Measurements from ENCODE around the gene PIEZO1. TPM values are rescaled to one million over a fixed set of nuclear protein-coding genes. Genes with fewer than 3 reads are reported as not detected.

The PIEZO1 gene
- total RNA-seq, 5 donors from 2014 or later (not counting 1 experiment from before 2014, with no cell fraction given) = 139 to 274 (median 240) TPM

GRCh38 chr16:88678224-88678979 lies 106.6 kb downstream of the PIEZO1 start:
- no peak overlapping the region for H3K4me3 Mint-ChIP-seq
- H3K36me3 Mint-ChIP-seq = no peaks in the 10 kb centered on the region

DNA sequence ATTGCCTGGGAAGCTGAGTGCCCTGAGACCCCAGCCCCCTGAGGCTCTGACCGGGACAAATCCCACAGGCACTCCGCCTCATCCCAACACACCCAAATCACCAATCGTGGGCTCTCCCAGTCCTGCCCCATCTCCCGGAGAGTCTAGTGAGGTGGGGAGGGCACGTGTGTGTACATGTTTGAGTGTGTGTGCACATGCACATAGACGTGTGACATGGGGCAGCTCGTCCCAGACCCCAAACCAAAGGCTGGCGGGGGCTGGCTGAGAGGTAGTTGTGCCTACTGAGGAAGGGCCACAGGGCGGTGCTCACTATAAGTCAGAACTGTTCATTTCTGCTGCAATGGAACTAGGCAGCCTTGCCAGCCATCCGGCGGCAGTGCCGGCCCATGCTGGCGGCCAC lies 107.3 kb downstream of the PIEZO1 start:
- WGBS (ENCODE audit: insufficient coverage) = 72% methylated on average over 10 of the region's 13 CpGs
- DNase-seq (no peak), ATAC-seq (replicated peaks in 1 of 4) (no peak)
- peaks cover 32 to 52% of the 10 kb centered on the region in 2 donors for H3K36me3 ChIP-seq (ENCODE audit: control insufficient read depth in 2 of 2, extremely low read depth in 1 of 2, insufficient read depth in 1 of 2, low read length in 1 of 2)
- Mint-ChIP-seq H3K4me1 (peaks cover 19 to 22% (median 21%) of the 10 kb centered on the region in 3 donors), H3K9me3 (no peaks in the 10 kb centered on the region), H3K4me3 (no peak overlapping the region), H3K27me3 (no peaks in the 10 kb centered on the region), H3K36me3 (no peaks in the 10 kb centered on the region), H3K27ac (no peak overlapping the region)
- POLR2A ChIA-PET = no interaction called here
- H3K9me3 ChIP-seq = no peaks in the 10 kb centered on the region
- H3K4me3 ChIP-seq (ENCODE audit: control insufficient read depth in 1 of 2, extremely low read depth in 1 of 2, low read length in 1 of 2) = no peak overlapping the region
- H3K27me3 ChIP-seq (replicated peaks in 1 of 2; ENCODE audit: control insufficient read depth in 2 of 2, extremely low read depth in 1 of 2, insufficient read depth in 2 of 2, low read length in 1 of 2) = no peaks in the 10 kb centered on the region
- H3K4me1 ChIP-seq (ENCODE audit: control insufficient read depth in 1 of 2, extremely low read depth in 1 of 2, insufficient read depth in 2 of 2, low read length in 2 of 2) = peaks cover 11 to 34% of the 10 kb centered on the region in 2 experiments
- CTCF ChIA-PET = no interaction called here
- H3K27ac ChIP-seq (ENCODE audit: low read length) = no peak overlapping the region

More at GRCh38 chr16:88678224-88678979, 106.6 kb downstream of the PIEZO1 start:
- Mint-ChIP-seq H3K27me3 (no peaks in the 10 kb centered on the region), H3K27ac (no peak overlapping the region), H3K9me3 (no peaks in the 10 kb centered on the region), H3K4me1 (peaks cover 24 to 25% (median 25%) of the 10 kb centered on the region in 3 donors)
- H3K36me3 ChIP-seq (ENCODE audit: control insufficient read depth in 2 of 2, extremely low read depth in 1 of 2, insufficient read depth in 1 of 2, low read length in 1 of 2) = peaks cover 32 to 52% of the 10 kb centered on the region in 2 donors
- POLR2A ChIA-PET = no interaction called here
- H3K4me3 ChIP-seq (ENCODE audit: control insufficient read depth in 1 of 2, extremely low read depth in 1 of 2, low read length in 1 of 2) = no peak overlapping the region
- CTCF ChIA-PET = no interaction called here
- no peak overlapping the region for H3K27ac ChIP-seq (ENCODE audit: low read length)
- peaks cover 11 to 40% of the 10 kb centered on the region in 2 experiments for H3K4me1 ChIP-seq (ENCODE audit: control insufficient read depth in 1 of 2, extremely low read depth in 1 of 2, insufficient read depth in 2 of 2, low read length in 2 of 2)
- no peaks in the 10 kb centered on the region for H3K9me3 ChIP-seq
- DNase-seq (no peak), ATAC-seq (replicated peaks in 1 of 4) (no peak)
- WGBS (ENCODE audit: insufficient coverage) = 91% methylated on average over 27 of the region's 32 CpGs
- no peaks in the 10 kb centered on the region for H3K27me3 ChIP-seq (replicated peaks in 1 of 2; ENCODE audit: control insufficient read depth in 2 of 2, extremely low read depth in 1 of 2, insufficient read depth in 2 of 2, low read length in 1 of 2)

GRCh38 chr16:88676502-88677242 lies 108.3 kb downstream of the PIEZO1 start:
- Histone ChIP-seq H3K4me3 (ENCODE audit: control insufficient read depth in 1 of 2, extremely low read depth in 1 of 2, low read length in 1 of 2) (no peak overlapping the region), H3K27ac (ENCODE audit: low read length) (no peak overlapping the region), H3K9me3 (no peaks in the 10 kb centered on the region), H3K36me3 (ENCODE audit: control insufficient read depth in 2 of 2, extremely low read depth in 1 of 2, insufficient read depth in 1 of 2, low read length in 1 of 2) (peaks cover 35 to 52% of the 10 kb centered on the region in 2 donors), H3K27me3 (replicated peaks in 1 of 2; ENCODE audit: control insufficient read depth in 2 of 2, extremely low read depth in 1 of 2, insufficient read depth in 2 of 2, low read length in 1 of 2) (no peaks in the 10 kb centered on the region), H3K4me1 (ENCODE audit: control insufficient read depth in 1 of 2, extremely low read depth in 1 of 2, insufficient read depth in 2 of 2, low read length in 2 of 2) (peaks cover 10 to 25% of the 10 kb centered on the region in 2 experiments)
- no peak overlapping the region for H3K4me3 Mint-ChIP-seq
- ATAC-seq (replicated peaks in 1 of 4) = no peak
- CTCF ChIA-PET = no interaction called here
- H3K9me3 Mint-ChIP-seq = no peaks in the 10 kb centered on the region
- 93% methylated on average over 13 of the region's 22 CpGs for WGBS (ENCODE audit: insufficient coverage)
- H3K36me3 Mint-ChIP-seq = no peaks in the 10 kb centered on the region
- H3K27me3 Mint-ChIP-seq = no peaks in the 10 kb centered on the region
- DNase-seq = no peak
- peaks cover 9 to 13% (median 12%) of the 10 kb centered on the region in 3 donors for H3K4me1 Mint-ChIP-seq
- POLR2A ChIA-PET = no interaction called here
- no peak overlapping the region for H3K27ac Mint-ChIP-seq

DNA sequence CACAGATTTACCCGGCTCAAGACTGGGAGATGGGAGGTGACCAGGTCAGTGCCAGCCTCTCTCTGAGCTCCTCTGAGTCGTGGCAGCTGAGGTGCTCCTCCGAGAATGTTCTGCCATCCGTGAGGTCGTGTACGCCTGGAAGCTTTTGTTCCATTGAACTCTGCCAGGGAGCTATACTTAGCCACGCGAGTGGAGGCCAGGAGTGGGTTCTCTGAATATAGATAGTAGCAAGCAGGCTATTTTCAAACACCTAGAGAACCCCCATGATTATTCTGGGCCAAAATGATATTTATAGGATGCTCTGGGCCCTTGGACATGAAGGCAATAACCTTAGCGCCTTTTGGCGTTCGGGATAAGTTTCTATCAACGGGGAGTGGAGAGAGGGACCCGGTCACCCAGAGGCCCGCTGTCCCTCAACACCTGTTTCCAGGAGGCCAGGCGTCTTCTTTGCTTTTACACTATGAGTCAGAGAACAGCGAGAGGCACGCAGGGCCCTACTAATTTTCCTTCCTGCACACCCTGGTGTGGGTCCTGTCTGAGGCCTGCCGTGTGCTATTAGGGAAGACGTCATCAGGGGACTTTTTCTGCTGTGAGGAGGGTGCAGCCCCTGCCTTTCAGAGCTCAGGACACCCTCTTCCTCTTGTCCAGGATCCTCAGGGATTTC lies 111.2 kb downstream of the PIEZO1 start:
- no peaks in the 10 kb centered on the region for H3K36me3 Mint-ChIP-seq
- 87% methylated on average over 9 of the region's 19 CpGs for WGBS (ENCODE audit: insufficient coverage)
- no peak overlapping the region for H3K4me3 Mint-ChIP-seq
- H3K27ac Mint-ChIP-seq = no peak overlapping the region
- no peaks in the 10 kb centered on the region for H3K4me1 Mint-ChIP-seq
- ChIA-PET POLR2A (no interaction called here), CTCF (no interaction called here)
- H3K4me1 ChIP-seq (ENCODE audit: control insufficient read depth in 1 of 2, extremely low read depth in 1 of 2, insufficient read depth in 2 of 2, low read length in 2 of 2) = peaks cover 0 to 6% of the 10 kb centered on the region in 2 experiments
- H3K9me3 Mint-ChIP-seq = no peaks in the 10 kb centered on the region
- no peaks in the 10 kb centered on the region for H3K9me3 ChIP-seq
- no peak overlapping the region for H3K4me3 ChIP-seq (ENCODE audit: control insufficient read depth in 1 of 2, extremely low read depth in 1 of 2, low read length in 1 of 2)
- no peaks in the 10 kb centered on the region for H3K27me3 ChIP-seq (replicated peaks in 1 of 2; ENCODE audit: control insufficient read depth in 2 of 2, extremely low read depth in 1 of 2, insufficient read depth in 2 of 2, low read length in 1 of 2)
- no peak for DNase-seq
- no peaks in the 10 kb centered on the region for H3K27me3 Mint-ChIP-seq
- no peak for ATAC-seq (replicated peaks in 1 of 4)
- H3K36me3 ChIP-seq (ENCODE audit: control insufficient read depth in 2 of 2, extremely low read depth in 1 of 2, insufficient read depth in 1 of 2, low read length in 1 of 2) = peaks cover 29 to 36% of the 10 kb centered on the region in 2 donors
- no peak overlapping the region for H3K27ac ChIP-seq (ENCODE audit: low read length)

GRCh38 chr16:88672776-88673175 lies 112.2 kb downstream of the PIEZO1 start:
- ChIA-PET POLR2A (no interaction called here), CTCF (interaction anchor here in 1 of 2 donors (0.7 kb wide), 1 partner anchor 87 kb away, joined by 3 read pairs; no protein-coding TSS in a partner anchor)
- no peak overlapping the region for H3K27ac ChIP-seq (ENCODE audit: low read length)

GRCh38 chr16:88671806-88672205 lies 113.2 kb downstream of the PIEZO1 start:
- Histone ChIP-seq H3K4me1 (ENCODE audit: control insufficient read depth in 1 of 2, extremely low read depth in 1 of 2, insufficient read depth in 2 of 2, low read length in 2 of 2) (no peaks in the 10 kb centered on the region), H3K36me3 (ENCODE audit: control insufficient read depth in 2 of 2, extremely low read depth in 1 of 2, insufficient read depth in 1 of 2, low read length in 1 of 2) (peaks cover 15 to 19% of the 10 kb centered on the region in 2 donors), H3K27ac (ENCODE audit: low read length) (no peak overlapping the region), H3K4me3 (ENCODE audit: control insufficient read depth in 1 of 2, extremely low read depth in 1 of 2, low read length in 1 of 2) (no peak overlapping the region), H3K27me3 (replicated peaks in 1 of 2; ENCODE audit: control insufficient read depth in 2 of 2, extremely low read depth in 1 of 2, insufficient read depth in 2 of 2, low read length in 1 of 2) (no peaks in the 10 kb centered on the region), H3K9me3 (no peaks in the 10 kb centered on the region)
- Mint-ChIP-seq H3K9me3 (no peaks in the 10 kb centered on the region), H3K4me1 (no peaks in the 10 kb centered on the region), H3K27ac (no peak overlapping the region), H3K4me3 (no peak overlapping the region), H3K27me3 (no peaks in the 10 kb centered on the region), H3K36me3 (peaks cover 3% of the 10 kb centered on the region)
- POLR2A ChIA-PET = interaction anchor here in 1 of 2 donors (0.5 kb wide), 1 partner anchor 23 kb away, joined by 4 read pairs; no protein-coding TSS in a partner anchor
- CTCF ChIA-PET = no interaction called here
- no peak for DNase-seq
- no peak for ATAC-seq (replicated peaks in 1 of 4)
- 90% methylated on average over 18 of the region's 23 CpGs for WGBS (ENCODE audit: insufficient coverage)

More at GRCh38 chr16:88672776-88673175, 112.2 kb downstream of the PIEZO1 start:
- WGBS (ENCODE audit: insufficient coverage) = 92% methylated on average over 5 of the region's 11 CpGs
- Histone ChIP-seq H3K36me3 (ENCODE audit: control insufficient read depth in 2 of 2, extremely low read depth in 1 of 2, insufficient read depth in 1 of 2, low read length in 1 of 2) (peaks cover 25 to 27% of the 10 kb centered on the region in 2 donors), H3K4me1 (ENCODE audit: control insufficient read depth in 1 of 2, extremely low read depth in 1 of 2, insufficient read depth in 2 of 2, low read length in 2 of 2) (no peaks in the 10 kb centered on the region), H3K27me3 (replicated peaks in 1 of 2; ENCODE audit: control insufficient read depth in 2 of 2, extremely low read depth in 1 of 2, insufficient read depth in 2 of 2, low read length in 1 of 2) (no peaks in the 10 kb centered on the region), H3K4me3 (ENCODE audit: control insufficient read depth in 1 of 2, extremely low read depth in 1 of 2, low read length in 1 of 2) (no peak overlapping the region), H3K9me3 (no peaks in the 10 kb centered on the region)
- H3K27ac Mint-ChIP-seq = no peak overlapping the region
- ATAC-seq (replicated peaks in 1 of 4) = no peak
- peaks cover 3% of the 10 kb centered on the region for H3K36me3 Mint-ChIP-seq
- H3K4me1 Mint-ChIP-seq = no peaks in the 10 kb centered on the region
- no peak for DNase-seq
- H3K4me3 Mint-ChIP-seq = no peak overlapping the region
- H3K27me3 Mint-ChIP-seq = no peaks in the 10 kb centered on the region
- H3K9me3 Mint-ChIP-seq = no peaks in the 10 kb centered on the region
